Activated naive CD4-positive, alpha-beta T cell treated with anti-CD3 and anti-CD28 coated beads, Interleukin-2, amount 50 U/mL, for 72 hours (primary cell): Measurements from ENCODE around the gene INPP4B. TPM values are rescaled to one million over a fixed set of nuclear protein-coding genes. Genes with fewer than 3 reads are reported as not detected.
"Not testable (repeated sequence)": the region's sequence is repeated elsewhere in the genome, so short reads cannot be mapped to it uniquely, and the experiment has no call there.

ENCODE experiments used
- ATAC-seq, 2 donors: fragments of 150-1000 bp; cut with Tn5 transposase; 2 replicates each; pipeline ENCODE4 v1.10.0; 2021; ENCODE audit warnings: mild to moderate bottlenecking in 2 of 2, moderate library complexity in 2 of 2
- DNase-seq, 2 donors: peaks; one replicate each; pipeline ENCODE4 v3.0.0; 2021 to 2022; ENCODE audit warnings: low spot score in 2 of 2
- H3K27ac Mint-ChIP-seq, 2 donors: one replicate each; pipeline ENCODE4 v1.8.0; 2022; ENCODE audit warnings: mild to moderate bottlenecking in 2 of 2, mixed read lengths in 2 of 2
- H3K36me3 Mint-ChIP-seq, 2 donors: one replicate each; pipeline ENCODE4 v1.8.0; 2022; ENCODE audit warnings: mixed read lengths in 2 of 2
- H3K9me3 Mint-ChIP-seq, 2 donors: one replicate each; pipeline ENCODE4 v1.8.0; 2022; ENCODE audit warnings: mixed read lengths in 2 of 2
- total RNA-seq, 2 donors: library from RNA; stranded (reverse); gene quantifications; one replicate each; pipeline ENCODE4 v1.2.3, GENCODE V29; 2022

The INPP4B gene
- total RNA-seq, 2 donors from 2014 or later = 63.9 to 81.3 TPM

GRCh38 chr4:142844782-142845181 is 1.3 kb downstream of the INPP4B start:
- DNase-seq (no peak), ATAC-seq (no peak)
- H3K36me3 Mint-ChIP-seq = peaks cover 5 to 10% of the 10 kb centered on the region in 2 donors
- peak overlapping the region; percentile 56 to 86 for H3K27ac Mint-ChIP-seq
- H3K9me3 Mint-ChIP-seq = no peaks in the 10 kb centered on the region

GRCh38 chr4:142840516-142841123 is 5.5 kb downstream of the INPP4B start:
- Mint-ChIP-seq H3K27ac (no peak overlapping the region), H3K36me3 (peaks cover 1 to 3% of the 10 kb centered on the region in 2 donors), H3K9me3 (no peaks in the 10 kb centered on the region)
- ATAC-seq (peak in 1 of 2 donors; percentile 38), DNase-seq (no peak)

GRCh38 chr4:142838778-142839177 is 7.3 kb downstream of the INPP4B start:
- Mint-ChIP-seq H3K36me3 (no peaks in the 10 kb centered on the region), H3K9me3 (no peaks in the 10 kb centered on the region), H3K27ac (no peak overlapping the region)
- DNase-seq = no peak
- peak; percentile 43 to 99 for ATAC-seq

- no peak for DNase-seq
- Mint-ChIP-seq H3K36me3 (peaks cover 1 to 8% of the 10 kb centered on the region in 2 donors), H3K27ac (no peak overlapping the region), H3K9me3 (no peaks in the 10 kb centered on the region)
- ATAC-seq = no peak
These were observed 14.1 kb downstream of the INPP4B start for GRCh38 chr4:142832022-142832421.

- no peak overlapping the region for H3K27ac Mint-ChIP-seq
- peaks cover 8 to 20% of the 10 kb centered on the region in 2 donors for H3K36me3 Mint-ChIP-seq
- no peak for ATAC-seq
- no peak for DNase-seq
- peaks cover 0 to 11% of the 10 kb centered on the region in 2 donors for H3K9me3 Mint-ChIP-seq
These were observed 19.4 kb downstream of the INPP4B start for GRCh38 chr4:142826503-142827241.

- Mint-ChIP-seq H3K36me3 (peaks cover 18 to 36% of the 10 kb centered on the region in 2 donors), H3K9me3 (peaks cover 7 to 20% of the 10 kb centered on the region in 2 donors), H3K27ac (peak overlapping the region; percentile 88 to 96)
- ATAC-seq (peak; percentile 96 to 98), DNase-seq (no peak)
These were observed 21.7 kb downstream of the INPP4B start for GRCh38 chr4:142824368-142824767.

- Mint-ChIP-seq H3K9me3 (peaks cover 7 to 22% of the 10 kb centered on the region in 2 donors), H3K27ac (peak overlapping the region; percentile 88 to 96), H3K36me3 (peaks cover 16 to 42% of the 10 kb centered on the region in 2 donors)
- ATAC-seq (peak; percentile 67 to 77), DNase-seq (no peak)
These were observed 22.3 kb downstream of the INPP4B start for GRCh38 chr4:142823796-142824195.

- H3K36me3 Mint-ChIP-seq = peaks cover 10 to 26% of the 10 kb centered on the region in 2 donors
- H3K27ac Mint-ChIP-seq = no peak overlapping the region
- no peak for DNase-seq
- no peak for ATAC-seq
- peaks cover 7 to 15% of the 10 kb centered on the region in 2 donors for H3K9me3 Mint-ChIP-seq
These were observed 27.6 kb downstream of the INPP4B start for GRCh38 chr4:142818476-142818875.

GRCh38 chr4:142818031-142818430 is 28.1 kb downstream of the INPP4B start:
- peak overlapping the region in 1 of 2 donors; percentile 82 for H3K27ac Mint-ChIP-seq
- DNase-seq = no peak
- no peak for ATAC-seq
- H3K9me3 Mint-ChIP-seq = peaks cover 7 to 14% of the 10 kb centered on the region in 2 donors
- H3K36me3 Mint-ChIP-seq = peaks cover 10 to 25% of the 10 kb centered on the region in 2 donors

GRCh38 chr4:142817442-142817841 is 28.7 kb downstream of the INPP4B start:
- DNase-seq (peak; percentile 52 to 63), ATAC-seq (peak; percentile 84 to 95)
- peaks cover 10 to 25% of the 10 kb centered on the region in 2 donors for H3K36me3 Mint-ChIP-seq
- H3K27ac Mint-ChIP-seq = peak overlapping the region; percentile 62 to 82
- peaks cover 7 to 14% of the 10 kb centered on the region in 2 donors for H3K9me3 Mint-ChIP-seq

GRCh38 chr4:142815834-142816233 is 30.3 kb downstream of the INPP4B start:
- DNase-seq (peak; percentile 43 to 55), ATAC-seq (peak; percentile 84 to 91)
- peak overlapping the region; percentile 61 to 72 for H3K27ac Mint-ChIP-seq
- peaks cover 7 to 14% of the 10 kb centered on the region in 2 donors for H3K9me3 Mint-ChIP-seq
- peaks cover 10 to 23% of the 10 kb centered on the region in 2 donors for H3K36me3 Mint-ChIP-seq

GRCh38 chr4:142813388-142813787 is 32.7 kb downstream of the INPP4B start:
- no peaks in the 10 kb centered on the region for H3K9me3 Mint-ChIP-seq
- ATAC-seq = no peak
- DNase-seq = no peak
- H3K36me3 Mint-ChIP-seq = no peaks in the 10 kb centered on the region
- no peak overlapping the region for H3K27ac Mint-ChIP-seq

- ATAC-seq (peak; percentile 50 to 58), DNase-seq (no peak)
- Mint-ChIP-seq H3K9me3 (no peaks in the 10 kb centered on the region), H3K36me3 (no peaks in the 10 kb centered on the region), H3K27ac (no peak overlapping the region)
These were observed 34.0 kb downstream of the INPP4B start for GRCh38 chr4:142812091-142812490.

GRCh38 chr4:142811034-142811433 is 35.1 kb downstream of the INPP4B start:
- DNase-seq (no peak), ATAC-seq (no peak)
- no peaks in the 10 kb centered on the region for H3K36me3 Mint-ChIP-seq
- no peak overlapping the region for H3K27ac Mint-ChIP-seq
- H3K9me3 Mint-ChIP-seq = no peaks in the 10 kb centered on the region

GRCh38 chr4:142809559-142809958 is 36.5 kb downstream of the INPP4B start:
- H3K27ac Mint-ChIP-seq = peak overlapping the region in 1 of 2 donors; percentile 61
- no peaks in the 10 kb centered on the region for H3K36me3 Mint-ChIP-seq
- no peaks in the 10 kb centered on the region for H3K9me3 Mint-ChIP-seq
- no peak for DNase-seq
- no peak for ATAC-seq

GRCh38 chr4:142803879-142804278 is 42.2 kb downstream of the INPP4B start:
- DNase-seq, H3K27ac Mint-ChIP-seq, ATAC-seq, H3K9me3 Mint-ChIP-seq: not testable (repeated sequence)
- H3K36me3 Mint-ChIP-seq = peaks cover 8 to 11% of the 10 kb centered on the region in 2 donors

- peaks cover 8 to 11% of the 10 kb centered on the region in 2 donors for H3K36me3 Mint-ChIP-seq
- H3K9me3 Mint-ChIP-seq = peaks cover 0 to 6% of the 10 kb centered on the region in 2 donors
- H3K27ac Mint-ChIP-seq = peak overlapping the region in 1 of 2 donors; percentile 4
- ATAC-seq (peak; percentile 95 to 99), DNase-seq (peak in 1 of 2 donors; percentile 22)
These were observed 44.1 kb downstream of the INPP4B start for GRCh38 chr4:142801966-142802365.
